NT2/D1 (cell line): Measurements from ENCODE around the gene MCF2L.

ENCODE experiments used
- SUZ12 ChIP-seq: IDR thresholded peaks from 2 replicates; pipeline ENCODE4 v1.6.1; 2011; ENCODE audit not compliant: insufficient read length, insufficient read depth; ENCODE audit errors: extremely low read depth
- YY1 ChIP-seq: IDR thresholded peaks from 2 replicates; pipeline ENCODE4 v1.6.1; 2011; ENCODE audit not compliant: insufficient read length, insufficient read depth

DNA sequence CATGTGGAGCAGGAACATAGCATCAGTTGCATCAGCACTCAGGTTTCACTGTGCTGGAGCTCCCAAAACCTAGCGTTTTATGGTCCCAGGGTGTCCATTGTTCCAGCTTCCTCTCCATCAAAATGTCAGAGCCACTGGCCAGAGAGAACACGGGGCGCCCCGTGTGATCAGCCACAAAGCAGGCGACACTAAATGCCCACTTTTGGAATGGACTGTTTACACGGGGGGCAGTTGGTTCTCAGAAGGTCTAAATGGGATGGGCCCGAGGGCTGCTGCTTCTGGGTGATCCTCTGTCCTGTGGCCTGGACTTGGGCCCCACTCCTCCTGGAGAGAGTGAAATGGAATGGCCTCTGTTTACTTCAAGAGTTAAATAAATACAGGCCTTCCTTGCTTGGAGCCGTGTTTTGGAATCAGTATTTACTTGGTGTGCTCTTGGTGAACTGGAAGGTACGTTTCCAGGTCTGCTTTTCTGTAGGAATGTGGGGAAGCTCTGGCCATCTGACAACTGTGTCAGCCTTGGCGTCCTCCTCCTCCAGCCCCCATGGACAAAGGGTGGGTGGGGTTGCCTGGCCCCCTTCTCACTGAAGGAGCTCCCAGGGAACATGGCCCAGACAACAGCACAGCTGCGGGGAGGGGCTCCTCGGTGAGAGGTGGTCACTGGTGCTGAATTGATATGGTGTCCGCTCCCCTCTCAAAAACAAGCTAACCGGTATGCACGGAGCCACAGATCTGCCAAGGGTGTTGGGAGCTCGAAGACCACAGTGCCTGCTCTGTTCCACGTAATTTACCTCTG, 16.1 kb upstream of the MCF2L start:
- no peak for TF ChIP-seq SUZ12
- no peak for TF ChIP-seq YY1
